GM21526 (cell line): ENCODE measurements around the gene TMEM52.
A peak's percentile ranks its signal among the peaks of the same experiment; 100 is the strongest.
"Not testable (repeated sequence)": the region's sequence is repeated elsewhere in the genome, so short reads cannot be mapped to it uniquely, and the experiment has no call there.

ENCODE experiments used
- ATAC-seq: cut with Tn5 transposase; IDR thresholded peaks from one replicate; pipeline ENCODE4 v1.9.1; 2021; ENCODE audit warnings: moderate library complexity; ENCODE audit not compliant: unreplicated experiment, low FRiP score

Gene TMEM52

GRCh38 chr1:1895456-1896336, 23.4 kb downstream of the TMEM52 start:
- ATAC-seq = no peak

- ATAC-seq = no peak
Observed at GRCh38 chr1:1895060-1895418, 24.0 kb downstream of the TMEM52 start.

GRCh38 chr1:1894354-1895059, 24.6 kb downstream of the TMEM52 start:
- ATAC-seq = no peak

GRCh38 chr1:1893997-1894353, 25.1 kb downstream of the TMEM52 start:
- ATAC-seq = no peak

GRCh38 chr1:1893291-1893985, 25.6 kb downstream of the TMEM52 start:
- no peak for ATAC-seq

- ATAC-seq = no peak
Observed at GRCh38 chr1:1892763-1893120, 26.3 kb downstream of the TMEM52 start.

GRCh38 chr1:1892079-1892762, 26.9 kb downstream of the TMEM52 start:
- ATAC-seq = no peak

GRCh38 chr1:1891349-1892078, 27.6 kb downstream of the TMEM52 start:
- ATAC-seq = peak; percentile 14

- ATAC-seq = peak; percentile 45
Observed at GRCh38 chr1:1890506-1891348, 28.4 kb downstream of the TMEM52 start, which contains the start of gene GNB1. Gene GNB1, minus strand, starts transcription at chr1:1891087. Its CDS starts 65,634 bp downstream, at chr1:1825453.

GRCh38 chr1:1889847-1890505, 29.1 kb downstream of the TMEM52 start:
- ATAC-seq = peak; percentile 23

- no peak for ATAC-seq
Observed at GRCh38 chr1:1889090-1889750, 29.9 kb downstream of the TMEM52 start.

- ATAC-seq = not testable (repeated sequence)
Observed at GRCh38 chr1:1883890-1884289, 35.2 kb downstream of the TMEM52 start.

- no peak for ATAC-seq
Observed at GRCh38 chr1:1883092-1883873, 35.8 kb downstream of the TMEM52 start.

- ATAC-seq = no peak
Observed at GRCh38 chr1:1881727-1882126, 37.4 kb downstream of the TMEM52 start.

- no peak for ATAC-seq
Observed at GRCh38 chr1:1880617-1881312, 38.3 kb downstream of the TMEM52 start.

GRCh38 chr1:1879942-1880341, 39.1 kb downstream of the TMEM52 start:
- ATAC-seq = no peak
